GM23338 (cell line): ENCODE measurements around the gene SLC10A3. TPM values are rescaled to one million over a fixed set of nuclear protein-coding genes. Genes with fewer than 3 reads are reported as not detected.
A peak's percentile ranks its signal among the peaks of the same experiment; 100 is the strongest.

Source experiments
- ATAC-seq: fragments of 200-7000 bp; cut with Tn5 transposase; 3 replicates; pipeline ENCODE4 v1.9.1; 2020
- DNase-seq: peaks from one replicate; pipeline ENCODE4 v3.0.0-alpha.2; 2015; ENCODE audit warnings: low spot score
- H2AFZ ChIP-seq: fragments of 200-600 bp; sonication (generic); 2 replicates; pipeline ENCODE4 v1.8.0; 2016; ENCODE audit warnings: antibody characterized with exemption, mild to moderate bottlenecking, moderate library complexity
- H3F3A ChIP-seq: fragments of 200-600 bp; sonication (generic); replicated peaks from 2 replicates; pipeline ENCODE4 v1.8.0; 2017; ENCODE audit warnings: antibody characterized with exemption, mixed run types, low read depth
- H3K27ac ChIP-seq: fragments of 200-600 bp; sonication (generic); 2 replicates; pipeline ENCODE4 v1.6.1; 2016; ENCODE audit warnings: low read depth
- H3K27me3 ChIP-seq: fragments of 200-600 bp; sonication (generic); 2 replicates; pipeline ENCODE4 v1.8.0; 2016; ENCODE audit warnings: mild to moderate bottlenecking, mixed run types, moderate library complexity; ENCODE audit not compliant: insufficient read depth
- H3K36me3 ChIP-seq: fragments of 200-600 bp; sonication (generic); 2 replicates; pipeline ENCODE4 v1.8.0; 2016; ENCODE audit warnings: mild to moderate bottlenecking; ENCODE audit not compliant: insufficient read depth
- H3K4me1 ChIP-seq: fragments of 200-600 bp; sonication (generic); 2 replicates; pipeline ENCODE4 v1.8.0; 2016; ENCODE audit warnings: mild to moderate bottlenecking, moderate library complexity; ENCODE audit not compliant: insufficient read depth
- H3K4me2 ChIP-seq: fragments of 200-600 bp; sonication (generic); 2 replicates; pipeline ENCODE4 v1.7.1; 2017; ENCODE audit warnings: mixed run types
- H3K4me3 ChIP-seq: fragments of 200-600 bp; sonication (generic); 2 replicates; pipeline ENCODE4 v1.6.1; 2016; ENCODE audit warnings: mixed run types
- H3K79me2 ChIP-seq: fragments of 200-600 bp; sonication (generic); replicated peaks from 2 replicates; pipeline ENCODE4 v1.8.0; 2017; ENCODE audit warnings: mild to moderate bottlenecking; ENCODE audit not compliant: insufficient read depth
- H3K9me2 ChIP-seq: fragments of 200-600 bp; sonication (generic); 2 replicates; pipeline ENCODE4 v1.8.0; 2017; ENCODE audit not compliant: insufficient read depth
- H4K20me1 ChIP-seq: fragments of 200-600 bp; sonication (generic); replicated peaks from 2 replicates; pipeline ENCODE4 v1.8.0; 2017; ENCODE audit warnings: mild to moderate bottlenecking; ENCODE audit not compliant: insufficient read depth
- H3K27ac Mint-ChIP-seq: 2 replicates; pipeline ENCODE4 v1.8.0; 2020; ENCODE audit warnings: inconsistent platforms, mild to moderate bottlenecking, moderate library complexity, mixed read lengths
- H3K27me3 Mint-ChIP-seq: 3 replicates; pipeline ENCODE4 v1.8.0; 2022; ENCODE audit warnings: low read depth, mild to moderate bottlenecking, moderate library complexity, mixed read lengths, inconsistent platforms; ENCODE audit not compliant: insufficient read depth, poor library complexity
- H3K36me3 Mint-ChIP-seq: 3 replicates; pipeline ENCODE4 v1.8.0; 2021; ENCODE audit warnings: low read depth, mild to moderate bottlenecking, inconsistent platforms, moderate library complexity, mixed read lengths
- H3K4me1 Mint-ChIP-seq: 3 replicates; pipeline ENCODE4 v1.8.0; 2020; ENCODE audit warnings: mild to moderate bottlenecking, inconsistent platforms, mixed read lengths
- H3K4me3 Mint-ChIP-seq: 3 replicates; pipeline ENCODE4 v1.8.0; 2021; ENCODE audit warnings: moderate library complexity, mild to moderate bottlenecking, inconsistent platforms, mixed read lengths
- H3K9me3 Mint-ChIP-seq: 3 replicates; pipeline ENCODE4 v1.8.0; 2020; ENCODE audit warnings: moderate library complexity, mild to moderate bottlenecking, inconsistent platforms, mixed read lengths
- CTCF ChIP-seq, 2 experiments: fragments of 200-600 bp in 1 of 2; sonication (generic) in 1 of 2; conservative IDR thresholded peaks; 2 replicates each; pipeline versions ENCODE4 v1.5.1 to v1.6.1; 2016 to 2017; ENCODE audit warnings: antibody characterized with exemption in 2 of 2, low read depth in 2 of 2, mild to moderate bottlenecking in 2 of 2, moderate library complexity in 1 of 2
- ETS1 ChIP-seq: IDR thresholded peaks from 2 replicates; pipeline ENCODE4 v1.6.1; 2016; ENCODE audit warnings: antibody characterized with exemption
- EZH2 ChIP-seq: fragments of 200-600 bp; sonication (generic); IDR thresholded peaks from one replicate; pipeline ENCODE4 v1.8.0; 2017; ENCODE audit warnings: antibody characterized with exemption, mild to moderate bottlenecking, low read depth; ENCODE audit not compliant: unreplicated experiment
- JUNB ChIP-seq: IDR thresholded peaks from one replicate; pipeline ENCODE4 v1.6.1; 2016; ENCODE audit warnings: antibody characterized with exemption; ENCODE audit not compliant: unreplicated experiment
- NANOG ChIP-seq: IDR thresholded peaks from 2 replicates; pipeline ENCODE4 v1.6.1; 2016; ENCODE audit warnings: antibody characterized with exemption, borderline replicate concordance
- STAT1 ChIP-seq: IDR thresholded peaks from one replicate; pipeline ENCODE4 v1.6.1; 2016; ENCODE audit warnings: antibody characterized with exemption; ENCODE audit not compliant: unreplicated experiment
- ZNF114 ChIP-seq: fragments of 250-450 bp; sonication (Bioruptor Pico); IDR thresholded peaks from 2 replicates; pipeline ENCODE4 v1.5.0; 2020; ENCODE audit warnings: mild to moderate bottlenecking, moderate library complexity
- ZNF462 ChIP-seq: fragments of 250-450 bp; sonication (Bioruptor Pico); IDR thresholded peaks from 2 replicates; pipeline ENCODE4 v1.5.0; 2020; ENCODE audit warnings: mild to moderate bottlenecking, moderate library complexity
- polyA plus RNA-seq: library from polyadenylated mRNA; unstranded; fragments of >200 nt; fragmentation: Nextera tagmentation; extraction: Ambion mirVana; gene quantifications from 2 replicates; pipeline ENCODE4 v1.2.1, GENCODE V29; 2016
- total RNA-seq: library from RNA; depleted of rRNA; stranded (reverse); fragments of >200 nt; shearing (Covaris generic); gene quantifications from 2 replicates; pipeline ENCODE4 v1.2.3, GENCODE V29; 2014

The SLC10A3 gene
- total and polyA plus RNA-seq, 2 experiments from 2014 or later: 7.6 to 17.6 TPM

- TF ChIP-seq ZNF114 (CRISPR knock-in tag): no peak
- TF ChIP-seq STAT1: no peak
- no peak for TF ChIP-seq JUNB
- no peak for TF ChIP-seq ZNF462
- TF ChIP-seq EZH2: no peak
- no peak for TF ChIP-seq NANOG
- TF ChIP-seq ETS1: no peak
- TF ChIP-seq CTCF (conservative IDR thresholded peaks at IDR 0.05; ENCODE audit: low read depth in 2 of 2): no peak
- Mint-ChIP-seq H3K27me3 (peaks cover 17% of the 10 kb centered on the region), H3K27ac (no peak overlapping the region), H3K4me1 (peaks cover 14% of the 10 kb centered on the region), H3K9me3 (no peaks in the 10 kb centered on the region), H3K4me3 (peak overlapping the region; percentile 79), H3K36me3 (no peaks in the 10 kb centered on the region)
- Histone ChIP-seq H4K20me1 (no peaks in the 10 kb centered on the region), H3K4me1 (peaks cover 10% of the 10 kb centered on the region), H3K27ac (peak overlapping the region; percentile 90), H3K36me3 (no peaks in the 10 kb centered on the region), H3K79me2 (no peaks in the 10 kb centered on the region), H3F3A (0 out of 2 replicates have a peak, but pooled peaks cover 4% of the 10 kb centered on the region), H2AFZ (no peak overlapping the region), H3K27me3 (peaks cover 8% of the 10 kb centered on the region; the same call in 1 of the 2 replicates), H3K9me2 (no peaks in the 10 kb centered on the region), H3K4me2 (peak overlapping the region; percentile 78), H3K4me3 (peak overlapping the region; percentile 50)
- peak; percentile 46 for ATAC-seq
- peak; percentile 21 for DNase-seq
Observed at GRCh38 chrX:154517101-154517781, 26.8 kb upstream of the SLC10A3 start.
